NCI-H226 (cell line): ENCODE data around the gene ARHGAP4.

ENCODE experiments used
- DNase-seq: peaks from one replicate; pipeline ENCODE4 v3.0.0-alpha.2; 2015

The ARHGAP4 gene

GRCh38 chrX:153944140-153944799, 18.2 kb upstream of the ARHGAP4 start, which contains the start of gene RENBP:
TSS of gene RENBP (minus strand) at chrX:153944643. CDS start at chrX:153944610, 33 bp downstream.
- DNase-seq, result no peak

GRCh38 chrX:153941336-153942252, 15.5 kb upstream of the ARHGAP4 start:
- no peak for DNase-seq

- no peak for DNase-seq
These were observed 13.5 kb upstream of the ARHGAP4 start for GRCh38 chrX:153939573-153939972.

- no peak for DNase-seq
These were observed 12.2 kb upstream of the ARHGAP4 start for GRCh38 chrX:153938226-153938786.

- DNase-seq, result no peak
These were observed 11.0 kb upstream of the ARHGAP4 start for GRCh38 chrX:153937056-153937455.

- DNase-seq, result no peak
These were observed 9.3 kb upstream of the ARHGAP4 start for GRCh38 chrX:153935326-153935851.

- DNase-seq, result peak; percentile 63
These were observed 8.8 kb upstream of the ARHGAP4 start, which contains the start of gene NAA10 for GRCh38 chrX:153934762-153935325. TSS of gene NAA10 (minus strand) at chrX:153935037. CDS start at chrX:153934904, 133 bp downstream.

- no peak for DNase-seq
These were observed 8.2 kb upstream of the ARHGAP4 start for GRCh38 chrX:153934148-153934761.

GRCh38 chrX:153933748-153934147, 7.7 kb upstream of the ARHGAP4 start:
- DNase-seq, result no peak

- no peak for DNase-seq
These were observed 6.3 kb upstream of the ARHGAP4 start for GRCh38 chrX:153932220-153932915.

- no peak for DNase-seq
These were observed 5.7 kb upstream of the ARHGAP4 start for GRCh38 chrX:153931748-153932147.

- no peak for DNase-seq
These were observed 5.1 kb upstream of the ARHGAP4 start for GRCh38 chrX:153931151-153931550.

- no peak for DNase-seq
These were observed 4.2 kb upstream of the ARHGAP4 start for GRCh38 chrX:153930011-153930910.

- DNase-seq, result no peak
These were observed 3.5 kb upstream of the ARHGAP4 start for GRCh38 chrX:153929576-153929975.

- no peak for DNase-seq
These were observed 2.8 kb upstream of the ARHGAP4 start for GRCh38 chrX:153928846-153929245.

GRCh38 chrX:153927922-153928760, 2.1 kb upstream of the ARHGAP4 start:
- DNase-seq, result peak; percentile 94

GRCh38 chrX:153927672-153927921, 1.5 kb upstream of the ARHGAP4 start:
- no peak for DNase-seq

- peak; percentile 16 for DNase-seq
These were observed 1.0 kb upstream of the ARHGAP4 start for GRCh38 chrX:153926858-153927671.

- no peak for DNase-seq
These were observed 441 bp upstream of the ARHGAP4 start for GRCh38 chrX:153926552-153926857.

GRCh38 chrX:153925387-153925738, 701 bp downstream of the ARHGAP4 start:
- DNase-seq, result no peak
